Measurements from ENCODE around the gene AASDH. TPM values are rescaled to one million over a fixed set of nuclear protein-coding genes. Genes with fewer than 3 reads are reported as not detected.

Gene AASDH
- total and polyA plus RNA-seq, 2 of the 4 experiments (the other 2 are of a cell fraction) = 4.7 to 12.0 TPM

DNA sequence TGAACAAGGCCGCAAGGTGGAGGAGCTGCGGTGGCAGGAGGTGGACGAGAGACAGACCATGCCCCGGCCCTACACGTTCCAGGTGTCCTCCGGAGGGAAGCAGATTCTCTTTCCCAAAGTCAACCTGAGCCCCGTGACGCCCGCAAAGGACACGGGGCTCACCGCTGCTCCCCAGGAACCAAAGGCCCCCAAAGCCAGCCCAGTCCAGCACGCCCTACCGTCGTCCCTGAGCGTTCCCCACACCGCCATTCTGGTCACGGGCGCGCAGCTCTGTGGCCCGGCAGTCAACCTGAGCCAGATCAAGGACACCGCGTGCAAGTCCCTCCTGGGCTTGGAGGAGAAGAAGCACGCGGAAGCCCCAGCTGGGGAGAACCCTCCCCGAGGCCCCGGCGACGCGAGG, 72.2 kb downstream of the AASDH start:
- no peak overlapping the region for H2AFZ ChIP-seq (replicated peaks; ENCODE audit: low read length, poor library complexity)
- H4K20me1 ChIP-seq (ENCODE audit: insufficient read depth, low read length) = no peaks in the 10 kb centered on the region
- no peaks in the 10 kb centered on the region for H3K36me3 ChIP-seq (ENCODE audit: control insufficient read depth, insufficient read depth, low read length)
- TF ChIP-seq POLR2A (IDR thresholded peaks at IDR 0.05; ENCODE audit: low read depth, low read length) = no peak
- TF ChIP-seq, protein P1, sequence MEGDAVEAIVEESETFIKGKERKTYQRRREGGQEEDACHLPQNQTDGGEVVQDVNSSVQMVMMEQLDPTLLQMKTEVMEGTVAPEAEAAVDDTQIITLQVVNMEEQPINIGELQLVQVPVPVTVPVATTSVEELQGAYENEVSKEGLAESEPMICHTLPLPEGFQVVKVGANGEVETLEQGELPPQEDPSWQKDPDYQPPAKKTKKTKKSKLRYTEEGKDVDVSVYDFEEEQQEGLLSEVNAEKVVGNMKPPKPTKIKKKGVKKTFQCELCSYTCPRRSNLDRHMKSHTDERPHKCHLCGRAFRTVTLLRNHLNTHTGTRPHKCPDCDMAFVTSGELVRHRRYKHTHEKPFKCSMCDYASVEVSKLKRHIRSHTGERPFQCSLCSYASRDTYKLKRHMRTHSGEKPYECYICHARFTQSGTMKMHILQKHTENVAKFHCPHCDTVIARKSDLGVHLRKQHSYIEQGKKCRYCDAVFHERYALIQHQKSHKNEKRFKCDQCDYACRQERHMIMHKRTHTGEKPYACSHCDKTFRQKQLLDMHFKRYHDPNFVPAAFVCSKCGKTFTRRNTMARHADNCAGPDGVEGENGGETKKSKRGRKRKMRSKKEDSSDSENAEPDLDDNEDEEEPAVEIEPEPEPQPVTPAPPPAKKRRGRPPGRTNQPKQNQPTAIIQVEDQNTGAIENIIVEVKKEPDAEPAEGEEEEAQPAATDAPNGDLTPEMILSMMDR (conservative IDR thresholded peaks at IDR 0.05; ENCODE audit: low read depth, low read length) = no peak
- no peak for TF ChIP-seq SMC3 (IDR thresholded peaks at IDR 0.05; ENCODE audit: low read depth, low read length)
- no peak for TF ChIP-seq MAFK (IDR thresholded peaks at IDR 0.05; ENCODE audit: low read depth, low read length)
- TF ChIP-seq, protein P2, sequence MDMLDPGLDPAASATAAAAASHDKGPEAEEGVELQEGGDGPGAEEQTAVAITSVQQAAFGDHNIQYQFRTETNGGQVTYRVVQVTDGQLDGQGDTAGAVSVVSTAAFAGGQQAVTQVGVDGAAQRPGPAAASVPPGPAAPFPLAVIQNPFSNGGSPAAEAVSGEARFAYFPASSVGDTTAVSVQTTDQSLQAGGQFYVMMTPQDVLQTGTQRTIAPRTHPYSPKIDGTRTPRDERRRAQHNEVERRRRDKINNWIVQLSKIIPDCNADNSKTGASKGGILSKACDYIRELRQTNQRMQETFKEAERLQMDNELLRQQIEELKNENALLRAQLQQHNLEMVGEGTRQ (IDR thresholded peaks at IDR 0.05; ENCODE audit: low read depth, low read length) = no peak
- no peak for TF ChIP-seq NFE2L2 (IDR thresholded peaks at IDR 0.05; ENCODE audit: low read depth, low read length)
- no peak for TF ChIP-seq MAZ (IDR thresholded peaks at IDR 0.05; ENCODE audit: borderline replicate concordance, low read depth, low read length)
- TF ChIP-seq FOS (IDR thresholded peaks at IDR 0.05; ENCODE audit: low read depth, low read length) = no peak
- no peak for TF ChIP-seq RFX5 (IDR thresholded peaks at IDR 0.05; ENCODE audit: low read depth, low read length)
- TF ChIP-seq, protein P3, sequence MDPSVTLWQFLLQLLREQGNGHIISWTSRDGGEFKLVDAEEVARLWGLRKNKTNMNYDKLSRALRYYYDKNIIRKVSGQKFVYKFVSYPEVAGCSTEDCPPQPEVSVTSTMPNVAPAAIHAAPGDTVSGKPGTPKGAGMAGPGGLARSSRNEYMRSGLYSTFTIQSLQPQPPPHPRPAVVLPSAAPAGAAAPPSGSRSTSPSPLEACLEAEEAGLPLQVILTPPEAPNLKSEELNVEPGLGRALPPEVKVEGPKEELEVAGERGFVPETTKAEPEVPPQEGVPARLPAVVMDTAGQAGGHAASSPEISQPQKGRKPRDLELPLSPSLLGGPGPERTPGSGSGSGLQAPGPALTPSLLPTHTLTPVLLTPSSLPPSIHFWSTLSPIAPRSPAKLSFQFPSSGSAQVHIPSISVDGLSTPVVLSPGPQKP (IDR thresholded peaks at IDR 0.05; ENCODE audit: borderline replicate concordance, low read depth, low read length) = no peak
- no peak for TF ChIP-seq MXI1 (IDR thresholded peaks at IDR 0.05; ENCODE audit: borderline replicate concordance, low read depth, low read length)
- TF ChIP-seq CEBPB (IDR thresholded peaks at IDR 0.05; ENCODE audit: low read depth, low read length) = no peak
- TF ChIP-seq BHLHE40 (IDR thresholded peaks at IDR 0.05; ENCODE audit: low read depth, low read length) = no peak
- TF ChIP-seq CHD1 (IDR thresholded peaks at IDR 0.05; ENCODE audit: low read depth, low read length) = no peak
- ATAC-seq (ENCODE audit: low read depth) = no peak
- in situ Hi-C loops (cut with MboI; ENCODE audit: low sequenced_read_pairs) = loop anchor here (25.0 kb wide), 1 partner anchor 522 kb away; no protein-coding TSS in a partner anchor
- no peak overlapping the region for H4K91ac ChIP-seq (ENCODE audit: insufficient read depth, low read depth, low read length)
- H3K27ac ChIP-seq (ENCODE audit: insufficient read depth, low read length) = no peak overlapping the region
- H2AK5ac ChIP-seq (ENCODE audit: low read depth, low read length) = no peak overlapping the region
- ChIA-PET CTCF (interaction anchor here (0.7 kb wide), 1 partner anchor 256 kb away, joined by 3 read pairs; no protein-coding TSS in a partner anchor), POLR2A (ENCODE audit: unreplicated experiment) (no interaction called here)
- no peaks in the 10 kb centered on the region for H3K9me3 ChIP-seq (ENCODE audit: control insufficient read depth, insufficient read depth, low read length)
- no peak overlapping the region for H2BK20ac ChIP-seq (ENCODE audit: low read depth, low read length)
- H3K4me1 ChIP-seq (ENCODE audit: control insufficient read depth, insufficient read depth, low read length) = peaks cover under 1% of the 10 kb centered on the region; the same call in 1 of the 2 replicates
- no peak overlapping the region for H3K56ac ChIP-seq (ENCODE audit: extremely low read depth, insufficient read depth, low read length)
- no peak overlapping the region for H3K23ac ChIP-seq (ENCODE audit: low read depth, low read length)
- H3K79me1 ChIP-seq (ENCODE audit: low read depth in 1 of 2, low read length in 2 of 2) = no peaks in the 10 kb centered on the region
- intact Hi-C loops (cut with micrococcal nuclease) = no loop called here
- H3K4me2 ChIP-seq (ENCODE audit: low read depth, low read length) = no peak overlapping the region
- no peak overlapping the region for H4K5ac ChIP-seq (ENCODE audit: low read depth, low read length)
- no peak overlapping the region for H3K14ac ChIP-seq (replicated peaks; ENCODE audit: low read depth, low read length)
- H4K8ac ChIP-seq (ENCODE audit: low read depth in 2 of 2, low read length in 2 of 2) = no peak overlapping the region
- H3K9ac ChIP-seq (ENCODE audit: low read depth, low read length) = no peak overlapping the region
- no peak overlapping the region for H2AK9ac ChIP-seq (replicated peaks; ENCODE audit: low read depth, low read length, poor library complexity)
- H3K4me3 ChIP-seq (ENCODE audit: insufficient read depth, low read depth, low read length) = no peak overlapping the region
- BruUV-seq (replicated peaks) = no TSS peak
- dilution Hi-C loops (cut with HindIII; ENCODE audit: low sequenced_read_pairs, unreplicated experiment) = no loop called here
- DNase-seq = no peak
- no peak overlapping the region for H3K4ac ChIP-seq (ENCODE audit: low read depth, low read length)
- WGBS, 2 experiments (ENCODE audit: extremely low coverage in 2 of 2, insufficient read length in 1 of 2) = 86% methylated on average over 15 of the region's 29 CpGs; no CpG with 5 or more reads in 1 of the 2 experiments
- no peak overlapping the region for H2BK120ac ChIP-seq (ENCODE audit: low read depth, low read length)
- H3K18ac ChIP-seq (ENCODE audit: low read depth, low read length) = no peak overlapping the region
- 0 out of 2 replicates have a peak, but pooled peaks cover 2% of the 10 kb centered on the region for H3K27me3 ChIP-seq (ENCODE audit: control insufficient read depth, insufficient read depth, low read length)
- H2BK5ac ChIP-seq (ENCODE audit: low read depth, low read length, poor library complexity, severe bottlenecking) = no peak overlapping the region
- no peaks in the 10 kb centered on the region for H3K9me1 ChIP-seq (ENCODE audit: insufficient read depth, low read length)
- no peak overlapping the region for H2BK15ac ChIP-seq (ENCODE audit: low read depth, low read length)

All from IMR-90 (cell line).